Psoas muscle (tissue), 8 donors: Measurements from ENCODE around the gene KLF3. TPM values are rescaled to one million over a fixed set of nuclear protein-coding genes. Genes with fewer than 3 reads are reported as not detected.

Experiments
- ATAC-seq, 4 donors: fragments of 200-7000 bp; cut with Tn5 transposase; one replicate each; pipeline ENCODE4 v1.9.1; 2020; ENCODE audit warnings: moderate library complexity in 3 of 4, mild to moderate bottlenecking in 2 of 4
- DNase-seq, 2 donors: peaks; one replicate each; pipeline ENCODE4 v3.0.0-alpha.2; 2020
- H3K27ac ChIP-seq: fragments of 200-600 bp; one replicate; pipeline ENCODE4 v1.8.0; 2022
- H3K27me3 ChIP-seq, 3 donors: fragments of 200-600 bp in 1 of 3; one replicate each; pipeline versions ENCODE4 v1.6.1 to v1.8.0; 2013 to 2022; ENCODE audit warnings: low read length in 2 of 3, mild to moderate bottlenecking in 2 of 3, moderate library complexity in 1 of 3; ENCODE audit not compliant: insufficient read depth in 3 of 3
- H3K36me3 ChIP-seq, 2 donors: fragments of 200-600 bp in 1 of 2; one replicate each; pipeline versions ENCODE4 v1.6.1 to v1.8.0; 2013 to 2022; ENCODE audit warnings: low read depth in 1 of 2, mild to moderate bottlenecking in 1 of 2, moderate library complexity in 1 of 2; ENCODE audit not compliant: insufficient read depth in 1 of 2
- H3K4me1 ChIP-seq: fragments of 200-600 bp; one replicate; pipeline ENCODE4 v1.8.0; 2022
- H3K4me3 ChIP-seq: fragments of 200-600 bp; one replicate; pipeline ENCODE4 v1.8.0; 2022; ENCODE audit warnings: mild to moderate bottlenecking
- H3K9me3 ChIP-seq: fragments of 200-600 bp; one replicate; pipeline ENCODE4 v1.8.0; 2022
- WGBS, 3 donors: extraction: QIAGEN DNeasy Blood & Tissue Kit; methylation state at CpG; one replicate each; pipeline versions ENCODE4 v1.1.6 to v1.1.7; 2013; 5-methylcytosine and 5-hydroxymethylcytosine counted together
- intact Hi-C, 2 donors: fragments of 100-400 bp; cut with DNase I; formaldehyde crosslinking; loops; one replicate each; pipeline versions ENCODE4 v1.11.0 to v1.14.2; 2022
- polyA plus RNA-seq, 3 donors: library from polyadenylated mRNA; stranded (reverse); fragments of 200-250 nt; gene quantifications; one replicate each; pipeline ENCODE4 v1.2.3, GENCODE V29; 2013
- total RNA-seq, 4 donors: library from RNA; stranded (reverse); fragmentation: NEBNext Ultra II Directional in 2 of 4; extraction: Animal tissue kit (Norgen Biotek cat#: 25700) in 2 of 4; gene quantifications; one replicate each; pipeline versions ENCODE4 v1.2.1 to v1.2.4, GENCODE V29; 2021 to 2023
- TF ChIP-seq, protein P1 (sequence below): fragments of 200-600 bp; IDR thresholded peaks from one replicate; pipeline ENCODE4 v1.8.0; 2022; ENCODE audit warnings: antibody characterized with exemption
- donor health status: healthy with polysubstance abuse.
- donor health status: DM: no; HTN: no; CAD: no; lungs with moderate emphysema.
- donor health status: Bipolar disorder and iron deficiency.
- donor health status: healthy.
- donor health status: DM: yes; HTN: yes; CAD: no.
- donor health status: DM: no; HTN: no; CAD: no.
- donor health status: DM: no; HTN: no; CAD: no.
- donor health status: DM: yes; HTN: yes; CAD: no.

Gene KLF3
- total and polyA plus RNA-seq, 7 donors: 8.9 to 29.1 (median 14.7) TPM

DNA sequence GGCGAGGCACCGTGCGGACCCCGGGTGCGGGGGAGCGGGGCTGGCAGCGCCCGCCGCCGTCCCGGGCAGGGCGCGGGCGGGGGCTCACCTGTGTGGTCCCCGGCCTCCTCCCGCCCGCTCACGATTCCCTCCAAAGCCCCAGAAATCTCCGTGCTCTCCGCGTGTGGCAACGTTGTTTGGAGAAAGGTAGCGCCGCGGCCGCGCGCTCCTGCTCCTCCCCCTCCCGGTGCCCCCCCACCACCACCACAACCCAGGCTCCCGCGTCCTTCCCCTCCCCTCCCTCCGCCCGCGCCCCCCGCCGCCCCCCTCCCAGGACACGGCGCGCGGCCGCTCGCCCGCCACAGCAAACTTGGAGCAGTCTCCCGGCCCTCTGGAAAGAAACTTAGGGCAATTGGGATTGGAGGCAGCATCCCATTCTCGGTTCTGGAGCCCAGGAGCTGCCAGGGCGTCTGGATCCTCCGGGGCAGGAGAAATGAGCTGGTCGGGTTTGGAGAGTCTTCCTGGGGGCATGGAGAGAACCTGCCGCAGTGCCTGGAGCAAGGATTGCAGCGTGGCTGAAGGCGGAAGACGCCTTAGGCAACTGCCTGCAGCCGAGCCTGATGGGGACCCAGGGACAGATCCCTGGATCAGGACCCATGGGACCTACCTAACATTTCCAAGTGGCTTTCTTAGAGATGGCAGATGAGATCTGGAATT lies 855 bp downstream of the KLF3 start:
- Histone ChIP-seq H3K27ac (peak overlapping the region; percentile 98), H3K27me3 (no peaks in the 10 kb centered on the region), H3K9me3 (no peaks in the 10 kb centered on the region), H3K4me1 (peaks cover 45% of the 10 kb centered on the region), H3K36me3 (no peaks in the 10 kb centered on the region), H3K4me3 (peak overlapping the region; percentile 93)
- DNase-seq: peak; percentile 58 to 81
- TF ChIP-seq, protein P1, sequence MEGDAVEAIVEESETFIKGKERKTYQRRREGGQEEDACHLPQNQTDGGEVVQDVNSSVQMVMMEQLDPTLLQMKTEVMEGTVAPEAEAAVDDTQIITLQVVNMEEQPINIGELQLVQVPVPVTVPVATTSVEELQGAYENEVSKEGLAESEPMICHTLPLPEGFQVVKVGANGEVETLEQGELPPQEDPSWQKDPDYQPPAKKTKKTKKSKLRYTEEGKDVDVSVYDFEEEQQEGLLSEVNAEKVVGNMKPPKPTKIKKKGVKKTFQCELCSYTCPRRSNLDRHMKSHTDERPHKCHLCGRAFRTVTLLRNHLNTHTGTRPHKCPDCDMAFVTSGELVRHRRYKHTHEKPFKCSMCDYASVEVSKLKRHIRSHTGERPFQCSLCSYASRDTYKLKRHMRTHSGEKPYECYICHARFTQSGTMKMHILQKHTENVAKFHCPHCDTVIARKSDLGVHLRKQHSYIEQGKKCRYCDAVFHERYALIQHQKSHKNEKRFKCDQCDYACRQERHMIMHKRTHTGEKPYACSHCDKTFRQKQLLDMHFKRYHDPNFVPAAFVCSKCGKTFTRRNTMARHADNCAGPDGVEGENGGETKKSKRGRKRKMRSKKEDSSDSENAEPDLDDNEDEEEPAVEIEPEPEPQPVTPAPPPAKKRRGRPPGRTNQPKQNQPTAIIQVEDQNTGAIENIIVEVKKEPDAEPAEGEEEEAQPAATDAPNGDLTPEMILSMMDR: no peak
- intact Hi-C loops: loop anchor here (2.0 to 5.0 kb wide), 5 partner anchors 58 to 473 kb away; no protein-coding TSS in a partner anchor
- 1% methylated on average over 24 to 52 of the region's 53 CpGs for WGBS, 3 donors
- peak; percentile 24 to 41 (median 28) for ATAC-seq

DNA sequence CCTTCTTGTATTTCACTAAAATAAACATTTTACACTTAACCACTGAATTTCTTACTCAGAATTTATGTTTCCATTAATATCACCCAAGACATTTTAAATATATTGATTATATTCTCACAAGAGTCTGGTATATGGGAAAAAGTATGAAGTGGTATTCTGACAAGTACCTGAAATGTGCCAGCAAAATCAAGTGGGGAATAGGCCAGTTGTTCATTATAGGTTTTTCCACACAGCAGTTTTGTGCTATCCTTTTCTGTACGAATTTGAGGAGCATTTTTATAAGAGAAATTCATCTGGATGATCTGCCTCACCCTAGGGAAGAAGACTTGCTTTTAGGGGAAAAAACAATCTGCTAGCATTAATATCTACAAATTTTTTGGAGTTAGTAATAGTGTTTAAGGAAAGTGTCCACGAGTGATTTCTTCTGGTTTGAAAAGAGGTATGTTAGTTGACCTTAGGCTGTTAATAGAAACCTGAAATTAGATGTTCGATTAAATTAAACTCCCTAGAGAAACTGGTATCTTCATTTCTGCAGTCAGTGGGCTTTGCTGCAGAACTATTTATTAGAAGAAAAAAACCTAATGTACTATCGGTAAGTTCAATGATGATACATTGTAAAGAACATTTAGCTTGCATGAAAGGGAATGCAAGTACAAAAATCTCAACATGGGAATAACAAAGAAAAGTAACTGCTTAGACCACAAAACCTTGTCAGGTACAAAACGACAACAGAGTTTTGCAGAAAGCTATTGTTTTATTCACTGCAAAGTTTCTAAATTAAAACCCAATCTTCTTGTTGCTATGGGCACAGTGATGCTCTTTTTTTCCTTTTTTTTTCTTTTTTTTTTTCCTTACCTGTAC lies 1.8 kb downstream of the KLF3 start:
- ATAC-seq: no peak
- Histone ChIP-seq H3K4me1 (peaks cover 55% of the 10 kb centered on the region), H3K27me3 (no peaks in the 10 kb centered on the region), H3K27ac (peak overlapping the region; percentile 98), H3K9me3 (no peaks in the 10 kb centered on the region), H3K36me3 (no peaks in the 10 kb centered on the region), H3K4me3 (peak overlapping the region; percentile 93)
- intact Hi-C loops: loop anchor here in 1 of 2 donors (2.0 kb wide), 1 partner anchor 91 kb away; no protein-coding TSS in a partner anchor
- TF ChIP-seq, protein P1: no peak
- WGBS, 3 donors: 24 to 37% (median 25%) methylated on average over 5 of the region's 5 CpGs
- DNase-seq: no peak

DNA sequence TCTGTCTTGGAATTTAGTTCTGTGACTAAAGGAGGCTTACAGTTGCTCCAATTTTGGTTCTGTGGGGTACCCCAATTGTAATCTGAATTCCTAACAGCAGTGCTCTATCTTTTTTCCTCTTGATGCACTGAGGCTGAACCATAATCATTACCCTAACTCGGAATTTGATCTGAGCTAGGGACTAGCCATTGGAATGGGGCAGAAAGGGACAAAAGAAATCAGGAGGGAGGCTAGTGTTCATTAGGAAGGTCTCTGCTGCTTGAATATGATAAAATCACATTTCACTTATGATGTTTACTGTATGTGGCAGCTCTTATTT lies 2.7 kb downstream of the KLF3 start:
- TF ChIP-seq, protein P1: no peak
- peak overlapping the region; percentile 93 for H3K4me3 ChIP-seq
- DNase-seq (no peak), ATAC-seq (no peak)
- H3K27ac ChIP-seq: peak overlapping the region; percentile 98
- no peaks in the 10 kb centered on the region for H3K9me3 ChIP-seq
- intact Hi-C loops: no loop called here
- peaks cover 64% of the 10 kb centered on the region for H3K4me1 ChIP-seq
- no peaks in the 10 kb centered on the region for H3K27me3 ChIP-seq
- 11 to 20% (median 12%) methylated on average over 1 of the region's 1 CpG for WGBS, 3 donors
- no peaks in the 10 kb centered on the region for H3K36me3 ChIP-seq

GRCh38 chr4:38667085-38667893 lies 3.3 kb downstream of the KLF3 start:
- DNase-seq (peak; percentile 59 to 70), ATAC-seq (peak; percentile 18 to 31 (median 26))
- H3K36me3 ChIP-seq: no peaks in the 10 kb centered on the region
- no peaks in the 10 kb centered on the region for H3K9me3 ChIP-seq
- TF ChIP-seq, protein P1: no peak
- no peaks in the 10 kb centered on the region for H3K27me3 ChIP-seq
- peaks cover 66% of the 10 kb centered on the region for H3K4me1 ChIP-seq
- H3K27ac ChIP-seq: peak overlapping the region; percentile 98
- intact Hi-C loops: no loop called here
- 8 to 19% (median 9%) methylated on average over 11 of the region's 11 CpGs for WGBS, 3 donors
- peak overlapping the region; percentile 93 for H3K4me3 ChIP-seq
